C4-2B (cell line): ENCODE data around the gene C1orf232.

Source experiments
- ZFX ChIP-seq: fragments of 450-650 bp; IDR thresholded peaks from 2 replicates; pipeline ENCODE4 v1.6.1; 2017
- TF ChIP-seq, protein P1 (sequence below): fragments of 450-650 bp; conservative IDR thresholded peaks from 2 replicates; pipeline ENCODE4 v1.5.1; 2017; ENCODE audit warnings: mild to moderate bottlenecking

DNA sequence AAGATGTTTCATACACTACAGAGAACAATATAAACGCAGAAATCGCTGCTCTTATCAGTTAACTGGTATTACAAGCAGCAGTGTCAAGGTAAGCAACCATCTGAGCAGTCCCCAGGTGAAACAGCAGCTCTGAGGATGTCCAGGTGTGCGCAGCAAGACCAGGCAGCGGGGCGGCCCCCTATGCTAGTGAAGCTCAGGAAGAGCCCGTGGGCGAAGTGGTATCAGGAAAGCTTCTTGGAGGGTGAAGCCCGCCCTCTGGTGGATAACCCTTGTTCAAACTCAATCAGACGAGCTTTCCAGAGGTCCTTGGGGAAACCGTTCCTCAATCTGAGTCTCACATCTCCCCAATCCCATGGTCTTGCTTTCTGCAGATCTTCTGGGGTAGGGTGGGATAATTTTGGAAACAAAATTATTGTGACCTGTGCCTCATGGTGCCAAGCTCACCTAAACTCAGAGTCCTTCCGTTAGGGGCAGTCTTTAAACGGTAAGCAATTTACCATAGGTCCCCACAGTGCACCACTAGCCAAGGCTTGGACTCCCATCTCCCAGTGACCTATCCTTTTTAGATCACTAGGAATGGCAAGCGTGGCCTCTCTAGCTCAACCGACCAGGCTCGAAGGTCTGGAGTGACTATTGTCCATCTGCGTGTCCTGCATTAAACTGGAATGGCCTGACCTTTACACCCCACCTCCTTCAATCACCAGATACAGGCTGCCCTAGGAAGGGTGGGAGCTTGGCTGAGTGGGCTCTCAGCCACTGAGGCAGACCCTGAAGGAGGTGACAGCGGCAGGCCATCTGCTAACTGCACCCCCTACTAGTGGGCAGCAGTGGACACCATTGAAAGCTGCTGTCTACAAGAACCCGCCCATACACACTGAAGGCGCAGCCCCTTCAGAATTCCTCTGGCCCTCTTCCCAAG is 23.5 kb downstream of the C1orf232 start:
- TF ChIP-seq, protein P1, sequence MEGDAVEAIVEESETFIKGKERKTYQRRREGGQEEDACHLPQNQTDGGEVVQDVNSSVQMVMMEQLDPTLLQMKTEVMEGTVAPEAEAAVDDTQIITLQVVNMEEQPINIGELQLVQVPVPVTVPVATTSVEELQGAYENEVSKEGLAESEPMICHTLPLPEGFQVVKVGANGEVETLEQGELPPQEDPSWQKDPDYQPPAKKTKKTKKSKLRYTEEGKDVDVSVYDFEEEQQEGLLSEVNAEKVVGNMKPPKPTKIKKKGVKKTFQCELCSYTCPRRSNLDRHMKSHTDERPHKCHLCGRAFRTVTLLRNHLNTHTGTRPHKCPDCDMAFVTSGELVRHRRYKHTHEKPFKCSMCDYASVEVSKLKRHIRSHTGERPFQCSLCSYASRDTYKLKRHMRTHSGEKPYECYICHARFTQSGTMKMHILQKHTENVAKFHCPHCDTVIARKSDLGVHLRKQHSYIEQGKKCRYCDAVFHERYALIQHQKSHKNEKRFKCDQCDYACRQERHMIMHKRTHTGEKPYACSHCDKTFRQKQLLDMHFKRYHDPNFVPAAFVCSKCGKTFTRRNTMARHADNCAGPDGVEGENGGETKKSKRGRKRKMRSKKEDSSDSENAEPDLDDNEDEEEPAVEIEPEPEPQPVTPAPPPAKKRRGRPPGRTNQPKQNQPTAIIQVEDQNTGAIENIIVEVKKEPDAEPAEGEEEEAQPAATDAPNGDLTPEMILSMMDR, result peak; percentile 66
- TF ChIP-seq ZFX, result no peak
